Tibial nerve (tissue), 4 donors: ENCODE measurements around the gene HECW1. TPM values are rescaled to one million over a fixed set of nuclear protein-coding genes. Genes with fewer than 3 reads are reported as not detected.
"Not testable (repeated sequence)": the region's sequence is repeated elsewhere in the genome, so short reads cannot be mapped to it uniquely, and the experiment has no call there.

Experiments
- DNase-seq, 2 donors: peaks; one replicate each; pipeline ENCODE4 v3.0.0-alpha.2; 2019; ENCODE audit warnings: low spot score in 2 of 2
- H3K27ac ChIP-seq, 4 donors: fragments of 200-600 bp; sonication (generic) in 3 of 4; one replicate each; pipeline ENCODE4 v1.5.1; 2017 to 2019; ENCODE audit warnings: mild to moderate bottlenecking in 1 of 4
- H3K27me3 ChIP-seq, 2 donors: fragments of 200-600 bp; sonication (generic) in 1 of 2; one replicate each; pipeline versions ENCODE4 v1.5.1 to v1.6.0; 2017 to 2019
- H3K36me3 ChIP-seq, 3 donors: fragments of 200-600 bp; sonication (generic); one replicate each; pipeline ENCODE4 v1.5.1; 2018 to 2019
- H3K4me1 ChIP-seq, 4 donors: fragments of 200-600 bp; sonication (generic) in 3 of 4; one replicate each; pipeline ENCODE4 v1.5.1; 2017 to 2019
- H3K4me3 ChIP-seq, 4 donors: fragments of 200-600 bp; sonication (generic) in 3 of 4; one replicate each; pipeline ENCODE4 v1.5.1; 2017 to 2019; ENCODE audit warnings: mild to moderate bottlenecking in 1 of 4, moderate library complexity in 1 of 4
- H3K9me3 ChIP-seq, 4 donors: fragments of 200-600 bp; sonication (generic) in 3 of 4; one replicate each; pipeline ENCODE4 v1.5.1; 2017 to 2019
- EP300 ChIP-seq, 2 donors: sonication (generic); formaldehyde crosslinking; IDR thresholded peaks; one replicate each; pipeline ENCODE4 v1.6.1; 2017; ENCODE audit warnings: antibody characterized with exemption in 2 of 2, mild to moderate bottlenecking in 1 of 2
- POLR2A ChIP-seq, 2 donors: fragments of 450-650 bp; IDR thresholded peaks; one replicate each; pipeline ENCODE4 v1.6.1; 2017; ENCODE audit warnings: antibody characterized with exemption in 2 of 2, mild to moderate bottlenecking in 2 of 2, moderate library complexity in 2 of 2
- WGBS, 2 donors: methylation state at CpG; one replicate each; pipeline ENCODE4 v1.1.5; 2018; 5-methylcytosine and 5-hydroxymethylcytosine counted together
- total RNA-seq, 4 donors: library from RNA; depleted of rRNA; stranded (reverse); fragments of >200 nt; gene quantifications; one replicate each; pipeline ENCODE4 v1.1.0, GENCODE V29; 2016
- TF ChIP-seq, protein P1 (sequence below), 5 experiments: fragments of 200-600 bp in 3 of 5; fragments of 450-650 bp in 2 of 5; sonication (generic) in 3 of 5; IDR thresholded peaks; one replicate each; pipeline ENCODE4 v1.5.1; 2016 to 2019; ENCODE audit warnings: antibody characterized with exemption in 5 of 5, mild to moderate bottlenecking in 3 of 5, moderate library complexity in 2 of 5

Gene HECW1
- total RNA-seq, 4 donors from 2014 or later: 3.6 to 10.9 (median 6.5) TPM

DNA sequence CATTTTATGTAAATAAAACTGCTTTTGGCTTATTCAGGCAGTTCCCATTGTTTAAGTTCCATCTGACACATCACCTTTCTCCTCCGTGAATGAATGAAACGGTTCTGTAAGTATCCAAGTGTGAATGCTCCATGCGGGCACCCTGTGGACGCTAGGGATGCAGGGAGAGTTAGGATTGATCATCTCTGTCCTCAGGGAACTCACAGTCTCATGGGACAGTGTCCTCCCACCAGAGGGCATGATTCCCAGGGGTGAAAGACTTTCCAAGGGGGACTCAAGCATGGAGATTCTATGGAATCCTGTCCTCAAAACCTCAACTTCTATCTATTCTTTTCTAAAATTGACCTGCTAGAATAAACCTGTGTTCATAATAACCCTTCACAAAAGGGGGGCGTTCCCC is 98.8 kb downstream of the HECW1 start:
- H3K27me3 ChIP-seq: no peaks in the 10 kb centered on the region
- no peak for DNase-seq
- WGBS, 2 donors: 83 to 85% methylated on average over 5 of the region's 5 CpGs
- TF ChIP-seq, protein P1, sequence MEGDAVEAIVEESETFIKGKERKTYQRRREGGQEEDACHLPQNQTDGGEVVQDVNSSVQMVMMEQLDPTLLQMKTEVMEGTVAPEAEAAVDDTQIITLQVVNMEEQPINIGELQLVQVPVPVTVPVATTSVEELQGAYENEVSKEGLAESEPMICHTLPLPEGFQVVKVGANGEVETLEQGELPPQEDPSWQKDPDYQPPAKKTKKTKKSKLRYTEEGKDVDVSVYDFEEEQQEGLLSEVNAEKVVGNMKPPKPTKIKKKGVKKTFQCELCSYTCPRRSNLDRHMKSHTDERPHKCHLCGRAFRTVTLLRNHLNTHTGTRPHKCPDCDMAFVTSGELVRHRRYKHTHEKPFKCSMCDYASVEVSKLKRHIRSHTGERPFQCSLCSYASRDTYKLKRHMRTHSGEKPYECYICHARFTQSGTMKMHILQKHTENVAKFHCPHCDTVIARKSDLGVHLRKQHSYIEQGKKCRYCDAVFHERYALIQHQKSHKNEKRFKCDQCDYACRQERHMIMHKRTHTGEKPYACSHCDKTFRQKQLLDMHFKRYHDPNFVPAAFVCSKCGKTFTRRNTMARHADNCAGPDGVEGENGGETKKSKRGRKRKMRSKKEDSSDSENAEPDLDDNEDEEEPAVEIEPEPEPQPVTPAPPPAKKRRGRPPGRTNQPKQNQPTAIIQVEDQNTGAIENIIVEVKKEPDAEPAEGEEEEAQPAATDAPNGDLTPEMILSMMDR (IDR thresholded peaks at IDR 0.05): no peak
- TF ChIP-seq EP300 (IDR thresholded peaks at IDR 0.05): no peak
- no peak for TF ChIP-seq POLR2A (IDR thresholded peaks at IDR 0.05)
- H3K4me3 ChIP-seq: no peak overlapping the region
- H3K27ac ChIP-seq: no peak overlapping the region
- H3K36me3 ChIP-seq: no peaks in the 10 kb centered on the region
- no peaks in the 10 kb centered on the region for H3K4me1 ChIP-seq
- no peaks in the 10 kb centered on the region for H3K9me3 ChIP-seq

DNA sequence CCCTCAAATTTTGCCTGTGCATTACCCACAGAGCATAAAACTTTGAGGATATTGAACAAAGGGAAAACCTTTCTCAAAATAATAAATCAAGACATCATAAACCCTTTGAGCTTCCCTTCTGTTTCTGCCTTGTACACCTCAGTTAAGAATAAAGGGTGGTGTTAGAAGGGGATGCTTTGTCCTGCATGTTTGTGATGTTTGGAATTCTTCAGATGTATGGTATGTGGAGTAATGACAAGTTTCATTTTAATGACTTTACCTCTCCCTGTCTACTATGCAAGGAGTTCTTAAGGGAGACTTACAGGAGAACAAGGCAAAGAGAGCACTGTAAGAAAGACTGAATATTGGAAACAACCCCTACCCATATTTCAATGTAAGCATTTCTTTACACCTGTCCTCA is 99.2 kb downstream of the HECW1 start:
- no peaks in the 10 kb centered on the region for H3K4me1 ChIP-seq
- no peaks in the 10 kb centered on the region for H3K9me3 ChIP-seq
- no peak for DNase-seq
- H3K27ac ChIP-seq: no peak overlapping the region
- no peak overlapping the region for H3K4me3 ChIP-seq
- no peaks in the 10 kb centered on the region for H3K27me3 ChIP-seq
- no peaks in the 10 kb centered on the region for H3K36me3 ChIP-seq
- no peak for TF ChIP-seq POLR2A (IDR thresholded peaks at IDR 0.05)
- TF ChIP-seq, protein P1 (IDR thresholded peaks at IDR 0.05): no peak
- no peak for TF ChIP-seq EP300 (IDR thresholded peaks at IDR 0.05)

DNA sequence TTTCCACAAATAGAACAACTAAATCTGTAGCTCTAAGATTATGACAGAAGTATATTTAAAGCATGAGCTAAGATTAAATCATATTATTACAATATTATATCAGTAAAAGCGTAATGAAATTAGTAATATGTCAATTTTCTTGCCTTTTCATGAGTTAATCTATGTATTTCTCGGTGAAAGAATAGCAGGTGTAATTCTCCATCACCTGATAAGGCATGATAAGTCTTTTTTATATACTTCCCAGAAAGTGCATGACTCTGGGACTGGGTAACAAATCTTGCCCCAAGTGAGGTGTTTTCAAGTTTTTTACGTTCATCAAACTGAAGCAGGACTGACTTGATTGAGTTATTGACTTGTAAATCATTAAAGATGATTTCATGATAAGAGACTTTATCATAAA is 100.5 kb downstream of the HECW1 start:
- Histone ChIP-seq H3K4me1 (no peaks in the 10 kb centered on the region), H3K27ac (no peak overlapping the region), H3K36me3 (no peaks in the 10 kb centered on the region), H3K27me3 (no peaks in the 10 kb centered on the region), H3K9me3 (no peaks in the 10 kb centered on the region), H3K4me3 (no peak overlapping the region)
- whole genome bisulfite sequencing, 2 donors: 82 to 84% methylated on average over 3 of the region's 3 CpGs
- DNase-seq: no peak
- TF ChIP-seq EP300 (IDR thresholded peaks at IDR 0.05) (no peak), POLR2A (IDR thresholded peaks at IDR 0.05) (no peak)
- TF ChIP-seq, protein P1 (IDR thresholded peaks at IDR 0.05): no peak

DNA sequence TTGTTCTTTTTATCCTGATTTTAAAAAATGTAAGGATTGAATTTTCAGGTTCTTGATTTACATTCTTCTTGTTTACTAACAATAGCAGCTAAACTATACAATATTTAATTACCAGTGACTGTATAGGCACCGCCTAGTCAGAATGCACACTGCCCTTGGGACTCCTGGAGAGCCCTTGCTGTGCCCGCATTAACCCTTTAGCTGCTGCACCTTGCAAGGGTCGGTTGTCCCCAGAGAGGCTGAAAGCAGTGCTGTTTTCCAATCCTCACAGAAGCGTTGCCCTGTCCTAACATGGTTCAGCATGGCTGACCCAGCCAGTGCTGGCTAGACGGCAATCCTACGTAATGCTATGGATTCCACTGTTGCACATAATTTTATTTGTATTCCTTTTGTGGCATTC is 102.6 kb downstream of the HECW1 start:
- Histone ChIP-seq H3K9me3 (no peaks in the 10 kb centered on the region), H3K36me3 (no peaks in the 10 kb centered on the region), H3K27ac (no peak overlapping the region), H3K4me3 (no peak overlapping the region), H3K27me3 (no peaks in the 10 kb centered on the region), H3K4me1 (no peaks in the 10 kb centered on the region)
- WGBS, 2 donors: 58% methylated on average over 6 of the region's 6 CpGs
- TF ChIP-seq, protein P1 (IDR thresholded peaks at IDR 0.05): no peak
- TF ChIP-seq EP300 (IDR thresholded peaks at IDR 0.05) (no peak), POLR2A (IDR thresholded peaks at IDR 0.05) (no peak)
- DNase-seq: no peak

DNA sequence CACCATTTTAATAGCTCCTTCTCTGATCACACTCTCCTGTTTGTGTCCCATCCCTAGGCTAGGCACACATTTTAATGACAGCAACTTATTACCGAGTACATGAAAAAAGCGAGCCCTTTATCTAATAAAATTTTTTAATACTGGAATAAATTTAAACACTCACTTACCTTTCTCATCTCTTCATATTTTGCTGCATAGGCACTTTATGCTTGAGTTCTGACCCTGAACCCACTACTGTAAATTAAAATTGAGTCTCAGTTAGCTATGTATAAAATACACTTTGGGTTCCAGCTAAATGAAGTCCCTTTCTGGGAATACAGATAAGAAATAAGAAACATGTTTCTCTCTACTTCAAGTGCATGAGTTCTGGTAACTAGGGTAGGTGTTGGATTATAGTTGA is 104.6 kb downstream of the HECW1 start:
- Histone ChIP-seq H3K4me1 (no peaks in the 10 kb centered on the region), H3K4me3 (no peak overlapping the region), H3K27me3 (no peaks in the 10 kb centered on the region), H3K9me3 (no peaks in the 10 kb centered on the region), H3K36me3 (no peaks in the 10 kb centered on the region), H3K27ac (no peak overlapping the region)
- 93 to 94% methylated on average over 2 of the region's 2 CpGs for WGBS, 2 donors
- TF ChIP-seq POLR2A (IDR thresholded peaks at IDR 0.05): no peak
- TF ChIP-seq EP300 (IDR thresholded peaks at IDR 0.05): no peak
- TF ChIP-seq, protein P1 (IDR thresholded peaks at IDR 0.05): no peak
- no peak for DNase-seq

DNA sequence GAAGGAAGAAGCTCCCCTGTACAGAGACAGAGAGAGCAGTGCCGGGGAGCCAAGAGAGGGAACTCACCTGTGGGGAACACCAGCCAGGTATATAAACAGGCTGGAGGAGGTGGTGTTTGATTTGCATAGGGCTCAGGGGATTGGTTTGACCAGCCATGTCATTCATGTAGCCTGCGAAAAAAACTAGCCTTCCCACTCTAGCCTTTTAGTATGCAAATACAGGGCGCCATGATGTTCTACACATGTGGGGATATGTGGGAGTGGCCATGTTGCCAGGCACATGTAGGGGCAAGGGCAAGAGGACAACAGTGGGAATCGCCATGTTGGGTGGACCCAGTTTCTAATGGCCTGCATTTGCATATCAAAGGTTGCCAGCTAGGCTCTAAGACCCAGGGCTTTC is 106.5 kb downstream of the HECW1 start:
- not testable (repeated sequence) for DNase-seq, H3K9me3 ChIP-seq, H3K27me3 ChIP-seq, H3K4me3 ChIP-seq, H3K36me3 ChIP-seq, H3K27ac ChIP-seq, H3K4me1 ChIP-seq
- 87 to 89% methylated on average over 4 of the region's 4 CpGs for WGBS, 2 donors
